ENCODE data around the gene RAD51AP1. TPM values are rescaled to one million over a fixed set of nuclear protein-coding genes. Genes with fewer than 3 reads are reported as not detected.
A peak's percentile ranks its signal among the peaks of the same experiment; 100 is the strongest.

Gene RAD51AP1
- total RNA-seq, 2 experiments from 2014 or later, result 69.2 to 81.3 TPM

DNA sequence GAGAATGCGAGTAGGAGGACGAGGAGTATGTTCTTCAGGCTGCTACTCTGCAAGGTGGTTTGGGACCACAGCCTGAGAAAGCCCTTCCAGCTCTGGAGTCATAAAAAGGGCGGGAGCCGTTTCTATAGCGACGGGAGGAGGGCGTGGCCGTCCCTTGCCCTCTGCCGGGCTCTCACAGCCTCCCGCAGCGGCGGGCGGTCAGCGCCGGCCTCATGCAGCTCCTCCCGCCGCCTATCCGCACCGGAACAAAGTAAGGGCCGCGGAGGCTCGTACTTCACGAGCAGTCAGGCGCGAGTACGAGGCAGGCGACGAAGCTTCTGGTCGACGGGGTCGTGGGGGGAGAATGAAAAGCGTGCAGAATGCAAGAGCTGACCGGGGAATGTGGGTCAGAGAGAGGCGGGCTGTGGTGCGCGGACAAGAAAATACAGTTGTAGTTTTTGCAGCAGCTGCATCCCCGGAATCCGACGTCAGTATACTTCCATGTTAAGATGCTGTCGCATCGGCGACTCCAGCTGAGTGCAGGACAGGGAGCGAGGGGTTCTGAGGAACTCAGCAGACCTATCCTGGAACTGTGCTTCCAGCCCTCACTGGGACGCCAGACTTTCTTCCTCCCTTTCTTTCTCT is 23.5 kb downstream of the RAD51AP1 start, which contains the start of gene DYRK4:
TSS of gene DYRK4 (plus strand) at position 175 of the 624 bp plus-strand sequence. CDS start at position 213, 38 bp downstream.
- no peaks in the 10 kb centered on the region for H3K9me2 ChIP-seq (ENCODE audit: insufficient read depth, low read length)
- H3K27ac ChIP-seq (ENCODE audit: low read depth, low read length, poor library complexity, severe bottlenecking), result no peak within 1 kb of the TSS
- no TSS peak for BruUV-seq (replicated peaks)
- intact Hi-C loops (cut with micrococcal nuclease; ENCODE audit: unreplicated experiment), result no loop called here
- POLR2A ChIA-PET, result interaction anchor here (0.9 kb wide), 1 partner anchor 9 kb away, joined by 3 read pairs; no protein-coding TSS in a partner anchor
- H3K79me2 ChIP-seq (ENCODE audit: insufficient read depth, low read depth, low read length), result no peaks in the 10 kb centered on the region
- TF ChIP-seq EZH2phosphoT487 (IDR thresholded peaks at IDR 0.05; ENCODE audit: borderline replicate concordance, low read depth, low read length) (no peak), CTCF (conservative IDR thresholded peaks at IDR 0.05; ENCODE audit: low read length) (no peak)
- no peaks in the 10 kb centered on the region for H3K9me3 ChIP-seq (ENCODE audit: low read length)
- no peak within 1 kb of the TSS for H2AFZ ChIP-seq (ENCODE audit: low read length)
- peaks cover 37% of the 10 kb centered on the region for H3K36me3 ChIP-seq (ENCODE audit: insufficient read depth, low read length)
- H4K20me1 ChIP-seq (ENCODE audit: insufficient read depth, low read length), result no peaks in the 10 kb centered on the region
- CTCF ChIA-PET (ENCODE audit: unreplicated experiment), result no interaction called here
- no peak within 1 kb of the TSS for H3K4me3 ChIP-seq (ENCODE audit: low read depth, low read length, poor library complexity, severe bottlenecking)
- H3K4me1 ChIP-seq (ENCODE audit: insufficient read depth, low read length, poor library complexity, severe bottlenecking), result peaks cover 29% of the 10 kb centered on the region
- no peak within 1 kb of the TSS for H3K4me2 ChIP-seq (ENCODE audit: low read length)
- no peak for DNase-seq (ENCODE audit: low spot score)

DNA sequence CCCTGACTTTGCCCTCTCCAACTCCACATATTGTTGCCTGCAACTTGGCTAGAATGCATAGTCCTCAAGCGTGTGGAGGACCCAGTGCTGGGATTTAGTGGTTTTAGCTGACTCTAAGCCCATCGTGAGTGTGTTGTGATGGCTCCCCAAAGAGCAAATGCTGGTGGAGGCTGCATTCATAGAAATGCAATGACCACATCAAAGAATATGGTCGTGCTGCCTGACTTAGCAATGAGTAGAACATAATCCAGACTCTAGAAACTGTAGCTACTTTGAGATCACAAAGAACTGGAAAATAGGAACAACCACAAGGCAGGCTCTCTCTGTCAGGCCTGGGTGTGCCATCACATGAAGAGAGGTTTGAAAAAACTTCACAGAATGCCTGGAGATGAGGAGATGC is 24.6 kb downstream of the RAD51AP1 start:
- POLR2A ChIA-PET, result interaction anchor here (0.6 kb wide), 1 partner anchor 241 kb away, joined by 4 read pairs; no protein-coding TSS in a partner anchor
- Histone ChIP-seq H3K79me2 (ENCODE audit: insufficient read depth, low read depth, low read length) (no peaks in the 10 kb centered on the region), H3K4me2 (ENCODE audit: low read length) (no peak overlapping the region), H3K9me3 (ENCODE audit: low read length) (no peaks in the 10 kb centered on the region), H4K20me1 (ENCODE audit: insufficient read depth, low read length) (no peaks in the 10 kb centered on the region), H3K36me3 (ENCODE audit: insufficient read depth, low read length) (peaks cover 28% of the 10 kb centered on the region), H3K4me1 (ENCODE audit: insufficient read depth, low read length, poor library complexity, severe bottlenecking) (peaks cover 39% of the 10 kb centered on the region), H3K27ac (ENCODE audit: low read depth, low read length, poor library complexity, severe bottlenecking) (no peak overlapping the region), H3K9me2 (ENCODE audit: insufficient read depth, low read length) (no peaks in the 10 kb centered on the region), H2AFZ (ENCODE audit: low read length) (no peak overlapping the region), H3K4me3 (ENCODE audit: low read depth, low read length, poor library complexity, severe bottlenecking) (no peak overlapping the region)
- TF ChIP-seq EZH2phosphoT487 (IDR thresholded peaks at IDR 0.05; ENCODE audit: borderline replicate concordance, low read depth, low read length), result no peak
- TF ChIP-seq CTCF (conservative IDR thresholded peaks at IDR 0.05; ENCODE audit: low read length), result no peak
- intact Hi-C loops (cut with micrococcal nuclease; ENCODE audit: unreplicated experiment), result no loop called here
- BruUV-seq (replicated peaks), result no TSS peak
- CTCF ChIA-PET (ENCODE audit: unreplicated experiment), result no interaction called here
- DNase-seq (ENCODE audit: low spot score), result no peak

- POLR2A ChIA-PET, result interaction anchor here (0.7 kb wide), 1 partner anchor 24 kb away, joined by 4 read pairs; no protein-coding TSS in a partner anchor
- peaks cover 39% of the 10 kb centered on the region for H3K4me1 ChIP-seq (ENCODE audit: insufficient read depth, low read length, poor library complexity, severe bottlenecking)
- CTCF ChIA-PET (ENCODE audit: unreplicated experiment), result no interaction called here
- H3K4me2 ChIP-seq (ENCODE audit: low read length), result peak overlapping the region; percentile 41; the same call in 1 of the 2 replicates
- peak; percentile 43 for DNase-seq (ENCODE audit: low spot score)
- no peak overlapping the region for H3K27ac ChIP-seq (ENCODE audit: low read depth, low read length, poor library complexity, severe bottlenecking)
- peaks cover 14% of the 10 kb centered on the region for H3K36me3 ChIP-seq (ENCODE audit: insufficient read depth, low read length)
- no peak overlapping the region for H3K4me3 ChIP-seq (ENCODE audit: low read depth, low read length, poor library complexity, severe bottlenecking)
- H2AFZ ChIP-seq (ENCODE audit: low read length), result no peak overlapping the region
- no peaks in the 10 kb centered on the region for H3K9me3 ChIP-seq (ENCODE audit: low read length)
- no peaks in the 10 kb centered on the region for H4K20me1 ChIP-seq (ENCODE audit: insufficient read depth, low read length)
- no peaks in the 10 kb centered on the region for H3K9me2 ChIP-seq (ENCODE audit: insufficient read depth, low read length)
- no TSS peak for BruUV-seq (replicated peaks)
- no peaks in the 10 kb centered on the region for H3K79me2 ChIP-seq (ENCODE audit: insufficient read depth, low read depth, low read length)
- TF ChIP-seq EZH2phosphoT487 (IDR thresholded peaks at IDR 0.05; ENCODE audit: borderline replicate concordance, low read depth, low read length) (no peak), CTCF (conservative IDR thresholded peaks at IDR 0.05; ENCODE audit: low read length) (no peak)
- intact Hi-C loops (cut with micrococcal nuclease; ENCODE audit: unreplicated experiment), result no loop called here
Observed at GRCh38 chr12:4564818-4565217, 26.1 kb downstream of the RAD51AP1 start.
